Tibial nerve (tissue), 4 donors: ENCODE measurements around the gene DLGAP3.

ENCODE experiments used
- CTCF ChIP-seq, 5 experiments: fragments of 200-600 bp in 3 of 5; fragments of 450-650 bp in 2 of 5; sonication (generic) in 3 of 5; IDR thresholded peaks; one replicate each; pipeline ENCODE4 v1.5.1; 2016 to 2019; ENCODE audit warnings: antibody characterized with exemption in 5 of 5, mild to moderate bottlenecking in 3 of 5, moderate library complexity in 2 of 5
- EP300 ChIP-seq, 2 donors: sonication (generic); formaldehyde crosslinking; IDR thresholded peaks; one replicate each; pipeline ENCODE4 v1.6.1; 2017; ENCODE audit warnings: antibody characterized with exemption in 2 of 2, mild to moderate bottlenecking in 1 of 2
- POLR2A ChIP-seq, 2 donors: fragments of 450-650 bp; IDR thresholded peaks; one replicate each; pipeline ENCODE4 v1.6.1; 2017; ENCODE audit warnings: antibody characterized with exemption in 2 of 2, mild to moderate bottlenecking in 2 of 2, moderate library complexity in 2 of 2

DNA sequence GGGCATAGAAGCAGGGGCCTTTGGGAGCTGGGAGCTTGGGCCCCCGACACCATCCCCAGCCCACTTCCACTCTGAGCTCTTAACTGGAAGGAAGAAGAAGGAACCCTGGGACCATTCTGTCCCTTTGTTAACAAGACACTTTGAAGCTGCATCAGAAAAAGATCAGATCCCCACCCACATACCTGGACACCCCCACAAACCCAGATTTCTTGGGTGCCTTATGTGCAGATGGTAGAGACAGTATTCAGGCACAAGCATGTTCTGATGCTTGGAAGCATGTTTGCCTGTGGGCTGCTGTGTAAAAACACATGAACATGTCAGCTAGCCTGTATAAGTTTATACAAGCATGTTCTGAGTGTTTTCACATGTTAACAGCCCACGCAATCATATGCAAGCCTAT is 3.7 kb downstream of the DLGAP3 start:
- TF ChIP-seq CTCF (IDR thresholded peaks at IDR 0.05): no peak
- TF ChIP-seq EP300 (IDR thresholded peaks at IDR 0.05): no peak
- no peak for TF ChIP-seq POLR2A (IDR thresholded peaks at IDR 0.05)
